Esophagus squamous epithelium (tissue), 5 donors: Measurements from ENCODE around the gene NT5DC4. TPM values are rescaled to one million over a fixed set of nuclear protein-coding genes. Genes with fewer than 3 reads are reported as not detected.
"Not testable (repeated sequence)": the region's sequence is repeated elsewhere in the genome, so short reads cannot be mapped to it uniquely, and the experiment has no call there.

Source experiments
- DNase-seq: peaks from one replicate; lab custom pipeline; 2025; lab: John Stamatoyannopoulos, UW
- H3K27ac ChIP-seq, 4 donors: fragments of 200-600 bp; sonication (generic); one replicate each; pipeline ENCODE4 v1.5.1; 2016 to 2019; ENCODE audit warnings: mild to moderate bottlenecking in 1 of 4
- H3K27me3 ChIP-seq, 4 donors: fragments of 200-600 bp; sonication (generic); 1 replicate in 3 of 4; 2 replicates in 1 of 4; pipeline versions ENCODE4 v1.5.1 to v1.6.0; 2017 to 2021; ENCODE audit warnings: antibody characterized with exemption in 1 of 4
- H3K36me3 ChIP-seq, 3 donors: fragments of 200-600 bp; sonication (generic); one replicate each; pipeline ENCODE4 v1.5.1; 2016 to 2019
- H3K4me1 ChIP-seq, 3 donors: fragments of 200-600 bp; sonication (generic); one replicate each; pipeline ENCODE4 v1.5.1; 2017 to 2019
- H3K4me3 ChIP-seq, 4 donors: fragments of 200-600 bp; sonication (generic); 1 replicate in 3 of 4; 2 replicates in 1 of 4; pipeline ENCODE4 v1.5.1; 2016 to 2019; ENCODE audit warnings: mild to moderate bottlenecking in 2 of 4, moderate library complexity in 1 of 4
- H3K9me3 ChIP-seq, 3 donors: fragments of 200-600 bp; sonication (generic); one replicate each; pipeline ENCODE4 v1.5.1; 2016 to 2019
- CTCF ChIP-seq, 6 experiments: fragments of 450-650 bp in 4 of 6; fragments of 200-600 bp in 2 of 6; sonication (generic) in 2 of 6; IDR thresholded peaks; one replicate each; pipeline ENCODE4 v1.5.1; 2016 to 2019; ENCODE audit warnings: antibody characterized with exemption in 6 of 6, mild to moderate bottlenecking in 4 of 6, moderate library complexity in 4 of 6
- POLR2A ChIP-seq, 4 donors: fragments of 450-650 bp; IDR thresholded peaks; one replicate each; pipeline ENCODE4 v1.6.1; 2017; ENCODE audit warnings: antibody characterized with exemption in 4 of 4, mild to moderate bottlenecking in 4 of 4, moderate library complexity in 3 of 4
- WGBS, 2 donors: methylation state at CpG; one replicate each; pipeline ENCODE4 v1.1.5; 2018; 5-methylcytosine and 5-hydroxymethylcytosine counted together
- intact Hi-C: fragments of 100-400 bp; cut with DNase I; formaldehyde crosslinking; loops from one replicate; pipeline ENCODE4 v1.15.0; 2022
- total RNA-seq, 4 donors: library from RNA; depleted of rRNA; stranded (reverse); fragments of >200 nt; gene quantifications; one replicate each; pipeline ENCODE4 v1.1.0, GENCODE V29; 2016
- donor health status: DM: yes; HTN: yes; CAD: no.

Gene NT5DC4
- total RNA-seq, 4 donors from 2014 or later: not detected

GRCh38 chr2:112706170-112706664 lies 14.6 kb upstream of the NT5DC4 start:
- Histone ChIP-seq H3K36me3 (no peaks in the 10 kb centered on the region), H3K4me3 (no peak overlapping the region), H3K4me1 (no peaks in the 10 kb centered on the region), H3K27ac (no peak overlapping the region), H3K27me3 (peaks cover 0 to 7% (median 0%) of the 10 kb centered on the region in 4 donors), H3K9me3 (no peaks in the 10 kb centered on the region)
- no peak for TF ChIP-seq CTCF (IDR thresholded peaks at IDR 0.05)
- no peak for TF ChIP-seq POLR2A (IDR thresholded peaks at IDR 0.05)
- intact Hi-C loops: no loop called here
- 59 to 62% methylated on average over 5 of the region's 5 CpGs for WGBS, 2 donors
- no peak for DNase-seq

GRCh38 chr2:112706947-112707346 lies 13.9 kb upstream of the NT5DC4 start:
- H3K4me1 ChIP-seq, H3K27me3 ChIP-seq, DNase-seq, H3K4me3 ChIP-seq, H3K27ac ChIP-seq, H3K36me3 ChIP-seq, H3K9me3 ChIP-seq, intact Hi-C loops: not testable (repeated sequence)
- 72 to 78% methylated on average over 9 of the region's 9 CpGs for WGBS, 2 donors

GRCh38 chr2:112708968-112709367 lies 11.9 kb upstream of the NT5DC4 start:
- peaks cover 0 to 7% (median 0%) of the 10 kb centered on the region in 4 donors for H3K27me3 ChIP-seq
- no peaks in the 10 kb centered on the region for H3K9me3 ChIP-seq
- DNase-seq: no peak
- H3K4me1 ChIP-seq: no peaks in the 10 kb centered on the region
- WGBS, 2 donors: 59 to 72% methylated on average over 9 to 10 of the region's 10 CpGs
- H3K4me3 ChIP-seq: no peak overlapping the region
- H3K36me3 ChIP-seq: no peaks in the 10 kb centered on the region
- H3K27ac ChIP-seq: peak overlapping the region in 1 of 4 donors; percentile 3
- intact Hi-C loops: no loop called here
- TF ChIP-seq CTCF (IDR thresholded peaks at IDR 0.05) (no peak), POLR2A (IDR thresholded peaks at IDR 0.05) (no peak)

GRCh38 chr2:112709703-112710102 lies 11.1 kb upstream of the NT5DC4 start:
- H3K4me1 ChIP-seq: no peaks in the 10 kb centered on the region
- TF ChIP-seq CTCF (IDR thresholded peaks at IDR 0.05) (no peak), POLR2A (IDR thresholded peaks at IDR 0.05) (no peak)
- intact Hi-C loops: no loop called here
- 85 to 92% methylated on average over 4 to 5 of the region's 6 CpGs for WGBS, 2 donors
- no peak overlapping the region for H3K4me3 ChIP-seq
- H3K27me3 ChIP-seq: peaks cover 0 to 7% (median 0%) of the 10 kb centered on the region in 4 donors
- H3K36me3 ChIP-seq: no peaks in the 10 kb centered on the region
- no peaks in the 10 kb centered on the region for H3K9me3 ChIP-seq
- no peak overlapping the region for H3K27ac ChIP-seq
- no peak for DNase-seq

GRCh38 chr2:112710956-112711750 lies 9.7 kb upstream of the NT5DC4 start:
- intact Hi-C loops: no loop called here
- Histone ChIP-seq H3K9me3 (no peaks in the 10 kb centered on the region), H3K36me3 (no peaks in the 10 kb centered on the region), H3K27me3 (peaks cover 0 to 7% (median 0%) of the 10 kb centered on the region in 4 donors), H3K4me1 (no peaks in the 10 kb centered on the region), H3K27ac (no peak overlapping the region), H3K4me3 (no peak overlapping the region)
- 80 to 83% methylated on average over 9 of the region's 9 CpGs for WGBS, 2 donors
- no peak for DNase-seq
- TF ChIP-seq CTCF (IDR thresholded peaks at IDR 0.05): no peak
